Naive thymus-derived CD8-positive, alpha-beta T cell (primary cell): ENCODE measurements around the gene LAMA5. TPM values are rescaled to one million over a fixed set of nuclear protein-coding genes. Genes with fewer than 3 reads are reported as not detected.

Experiments
- ATAC-seq, 2 donors: fragments of 150-1000 bp; cut with Tn5 transposase in 1 of 2; sonication (Bioruptor Pico), chemical (Tn5 transposase) in 1 of 2; 1 replicate in 1 of 2; 2 replicates in 1 of 2; pipeline ENCODE4 v1.10.0; 2021; ENCODE audit warnings: mild to moderate bottlenecking in 2 of 2, moderate library complexity in 2 of 2
- POLR2A ChIA-PET: fragments of 350-600 bp; sonication (Branson Sonifier 250); formaldehyde crosslinking; loops from one replicate; lab custom pipeline; 2021; ENCODE audit warnings: antibody characterized with exemption; lab: Charles Lee
- DNase-seq, 10 donors: peaks; one replicate each; pipeline versions ENCODE4 v3.0.0 to v3.0.0-alpha.2; 2020 to 2022
- H3K27ac Mint-ChIP-seq, 10 donors: one replicate each; pipeline ENCODE4 v1.8.0; 2020 to 2022; ENCODE audit warnings: mild to moderate bottlenecking in 10 of 10, mixed read lengths in 10 of 10, moderate library complexity in 4 of 10, inconsistent platforms in 1 of 10
- H3K27me3 Mint-ChIP-seq, 5 donors: one replicate each; pipeline ENCODE4 v1.8.0; 2021 to 2022; ENCODE audit warnings: mixed read lengths in 5 of 5
- H3K36me3 Mint-ChIP-seq, 3 donors: one replicate each; pipeline ENCODE4 v1.8.0; 2020 to 2022; ENCODE audit warnings: mixed read lengths in 3 of 3, mild to moderate bottlenecking in 2 of 3, inconsistent platforms in 1 of 3
- H3K4me1 Mint-ChIP-seq, 4 donors: one replicate each; pipeline ENCODE4 v1.8.0; 2021 to 2022; ENCODE audit warnings: mixed read lengths in 4 of 4
- H3K4me3 Mint-ChIP-seq, 10 donors: one replicate each; pipeline ENCODE4 v1.8.0; 2020 to 2022; ENCODE audit warnings: mild to moderate bottlenecking in 10 of 10, mixed read lengths in 10 of 10, moderate library complexity in 6 of 10, inconsistent platforms in 1 of 10
- H3K9me3 Mint-ChIP-seq, 9 donors: one replicate each; pipeline ENCODE4 v1.8.0; 2020 to 2022; ENCODE audit warnings: mixed read lengths in 9 of 9, mild to moderate bottlenecking in 3 of 9, inconsistent platforms in 1 of 9, moderate library complexity in 1 of 9
- polyA plus RNA-seq, 3 donors: library from polyadenylated mRNA; unstranded; fragments of 300-500 nt; fragmentation: Illumina TruSeq; gene quantifications; one replicate each; pipeline ENCODE4 v1.2.3, GENCODE V29; 2021
- total RNA-seq, 8 experiments: library from RNA in 2 of 8; stranded (reverse) in 2 of 8; gene quantifications; one replicate each; pipeline ENCODE4 v1.2.3 and lab custom pipeline; 2021 to 2026

Gene LAMA5
- total and polyA plus RNA-seq, 5 experiments from 2014 or later, result 0.27 to 4.0 (median 2.5) TPM; not detected in 2

DNA sequence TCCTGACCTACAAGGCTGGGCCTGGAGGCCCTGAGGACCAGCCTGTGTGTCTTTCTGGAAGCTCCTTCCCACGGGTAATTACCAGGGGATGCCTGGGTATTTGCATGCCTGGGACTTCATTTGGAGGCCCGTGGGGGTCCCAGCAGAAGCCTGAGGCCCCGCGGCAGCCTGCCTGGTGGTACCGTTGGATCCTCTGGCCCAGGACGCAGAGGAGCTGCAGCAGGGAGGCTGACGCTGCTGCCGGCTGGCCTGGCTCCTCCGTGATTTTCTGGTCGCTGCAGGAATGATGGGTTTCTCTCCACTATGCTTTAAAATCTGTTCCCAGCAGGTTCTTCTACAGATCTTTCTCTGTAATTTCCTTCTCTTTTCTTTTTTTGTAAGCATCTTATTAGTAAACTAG lies 33.4 kb upstream of the LAMA5 start:
- Mint-ChIP-seq H3K36me3 (no peaks in the 10 kb centered on the region), H3K27me3 (no peaks in the 10 kb centered on the region), H3K27ac (peak overlapping the region in 1 of 10 donors; percentile 41), H3K4me3 (no peak overlapping the region), H3K9me3 (no peaks in the 10 kb centered on the region), H3K4me1 (peaks cover 5 to 14% (median 10%) of the 10 kb centered on the region in 4 donors)
- POLR2A ChIA-PET, result interaction anchor here (1.7 kb wide), 1 partner anchor 14 kb away, joined by 4 read pairs; the partner anchor contains the start of gene RPS21
- no peak for ATAC-seq
- no peak for DNase-seq

DNA sequence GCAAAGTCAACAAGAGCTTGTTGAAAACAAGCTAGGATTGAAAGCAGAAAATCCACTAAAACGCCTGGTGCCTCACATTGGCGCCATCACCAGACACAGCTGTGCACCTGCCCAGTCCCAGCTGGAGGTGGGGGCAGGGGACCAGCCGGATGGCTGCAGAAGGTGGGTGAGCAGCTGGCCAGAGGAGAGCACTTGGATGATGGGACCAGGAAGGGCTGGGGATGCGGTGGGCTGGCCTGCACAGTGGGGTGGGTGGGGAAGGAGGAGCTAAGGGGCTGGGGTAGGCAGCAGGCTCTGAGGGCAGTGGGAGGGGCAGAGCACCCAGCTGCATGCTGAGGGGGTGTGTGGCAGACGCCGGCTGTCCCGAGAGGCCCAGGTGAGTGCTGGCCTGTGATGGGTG lies 32.9 kb upstream of the LAMA5 start:
- H3K27ac Mint-ChIP-seq, result no peak overlapping the region
- H3K36me3 Mint-ChIP-seq, result no peaks in the 10 kb centered on the region
- POLR2A ChIA-PET, result interaction anchor here (0.9 kb wide), 1 partner anchor 32 kb away, joined by 4 read pairs; no protein-coding TSS in a partner anchor
- no peaks in the 10 kb centered on the region for H3K9me3 Mint-ChIP-seq
- H3K4me3 Mint-ChIP-seq, result no peak overlapping the region
- no peaks in the 10 kb centered on the region for H3K27me3 Mint-ChIP-seq
- peaks cover under 1 to 9% (median 7%) of the 10 kb centered on the region in 4 donors for H3K4me1 Mint-ChIP-seq
- ATAC-seq (no peak), DNase-seq (no peak)

DNA sequence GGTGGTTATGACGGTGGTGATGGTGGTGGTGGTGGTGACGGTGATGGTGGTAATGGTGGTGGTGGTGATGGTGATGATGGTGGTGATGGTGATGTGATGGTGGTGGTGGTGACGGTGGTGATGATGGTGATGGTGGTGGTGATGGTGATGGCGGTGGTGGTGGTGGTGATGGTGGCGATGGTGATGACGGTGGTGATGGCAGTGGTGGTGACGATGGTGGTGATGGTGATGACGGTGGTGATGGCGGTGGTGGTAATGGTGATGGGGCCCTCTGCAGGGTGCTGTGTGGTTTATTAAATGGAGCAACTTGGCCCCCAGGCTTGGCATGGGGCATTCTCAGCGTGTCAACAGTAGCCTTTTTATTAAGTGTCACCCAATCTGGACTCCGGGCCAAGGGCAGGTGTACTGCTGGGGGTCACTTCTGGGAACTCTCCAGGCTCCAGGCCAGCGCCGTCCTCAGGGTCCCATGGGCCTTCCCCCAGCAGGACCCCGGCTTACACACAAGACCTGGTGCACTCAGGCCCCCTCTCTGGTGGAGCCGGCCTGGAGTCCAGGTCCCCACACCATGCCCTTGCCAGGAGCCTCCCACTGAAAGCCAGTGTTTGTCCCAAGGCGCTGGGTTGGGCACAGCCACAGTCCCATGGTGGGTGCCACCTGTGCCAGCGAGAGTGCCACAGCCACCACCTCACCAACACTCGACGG lies 31.2 kb upstream of the LAMA5 start:
- Mint-ChIP-seq H3K4me3 (no peak overlapping the region), H3K4me1 (peaks cover 0 to 6% (median under 1%) of the 10 kb centered on the region in 4 donors), H3K36me3 (no peaks in the 10 kb centered on the region), H3K27ac (no peak overlapping the region), H3K9me3 (no peaks in the 10 kb centered on the region), H3K27me3 (no peaks in the 10 kb centered on the region)
- no peak for ATAC-seq
- POLR2A ChIA-PET, result no interaction called here
- DNase-seq, result no peak

DNA sequence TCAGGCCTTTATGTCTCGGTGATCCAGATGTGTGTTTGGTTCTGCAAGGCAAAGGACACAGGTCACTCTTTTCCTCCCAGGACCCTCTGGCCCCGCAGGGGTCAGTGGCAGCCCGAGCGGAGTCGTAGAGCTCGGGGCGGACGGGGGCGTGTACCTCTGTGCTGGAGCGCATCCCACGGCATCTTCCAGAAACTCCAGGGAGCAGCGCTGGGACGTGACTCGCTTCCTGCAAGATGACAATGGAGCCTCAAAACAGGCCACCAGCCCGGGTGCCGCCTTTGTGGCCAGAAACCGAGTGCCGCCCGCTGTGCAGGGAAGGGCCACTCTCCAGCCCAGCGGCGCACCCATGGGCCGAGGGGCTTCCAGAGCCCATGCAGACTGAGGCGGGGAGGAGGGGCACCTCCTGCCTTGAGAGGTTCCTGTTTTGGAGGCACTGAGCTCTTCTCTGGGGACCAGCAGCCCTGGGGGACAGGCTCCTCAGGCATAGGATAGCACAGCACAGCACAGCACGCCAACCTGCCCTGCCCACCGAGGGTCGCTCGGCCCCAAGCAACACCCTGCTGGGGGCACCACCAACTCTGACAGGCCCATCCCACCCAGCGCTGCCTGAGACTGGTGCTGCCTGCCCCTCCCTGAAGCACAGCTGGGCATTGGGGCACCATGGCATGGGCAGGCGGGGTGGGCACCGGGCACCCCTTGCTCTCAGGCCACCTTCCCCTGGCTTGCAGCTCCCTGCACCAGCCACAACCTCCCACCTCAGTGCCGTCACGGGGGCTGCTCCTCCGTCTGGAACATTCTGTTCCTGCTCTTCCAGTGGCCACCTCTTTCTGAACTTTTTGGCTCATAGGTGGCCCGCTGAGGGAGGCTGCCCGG lies 29.5 kb upstream of the LAMA5 start:
- POLR2A ChIA-PET, result interaction anchor here (1.2 kb wide), 1 partner anchor 86 kb away, joined by 3 read pairs; no protein-coding TSS in a partner anchor
- no peaks in the 10 kb centered on the region for H3K27me3 Mint-ChIP-seq
- DNase-seq (no peak), ATAC-seq (no peak)
- no peaks in the 10 kb centered on the region for H3K9me3 Mint-ChIP-seq
- no peak overlapping the region for H3K4me3 Mint-ChIP-seq
- H3K27ac Mint-ChIP-seq, result peak overlapping the region in 1 of 10 donors; percentile 83
- H3K4me1 Mint-ChIP-seq, result peaks cover 0 to 6% (median 0%) of the 10 kb centered on the region in 4 donors
- H3K36me3 Mint-ChIP-seq, result no peaks in the 10 kb centered on the region

DNA sequence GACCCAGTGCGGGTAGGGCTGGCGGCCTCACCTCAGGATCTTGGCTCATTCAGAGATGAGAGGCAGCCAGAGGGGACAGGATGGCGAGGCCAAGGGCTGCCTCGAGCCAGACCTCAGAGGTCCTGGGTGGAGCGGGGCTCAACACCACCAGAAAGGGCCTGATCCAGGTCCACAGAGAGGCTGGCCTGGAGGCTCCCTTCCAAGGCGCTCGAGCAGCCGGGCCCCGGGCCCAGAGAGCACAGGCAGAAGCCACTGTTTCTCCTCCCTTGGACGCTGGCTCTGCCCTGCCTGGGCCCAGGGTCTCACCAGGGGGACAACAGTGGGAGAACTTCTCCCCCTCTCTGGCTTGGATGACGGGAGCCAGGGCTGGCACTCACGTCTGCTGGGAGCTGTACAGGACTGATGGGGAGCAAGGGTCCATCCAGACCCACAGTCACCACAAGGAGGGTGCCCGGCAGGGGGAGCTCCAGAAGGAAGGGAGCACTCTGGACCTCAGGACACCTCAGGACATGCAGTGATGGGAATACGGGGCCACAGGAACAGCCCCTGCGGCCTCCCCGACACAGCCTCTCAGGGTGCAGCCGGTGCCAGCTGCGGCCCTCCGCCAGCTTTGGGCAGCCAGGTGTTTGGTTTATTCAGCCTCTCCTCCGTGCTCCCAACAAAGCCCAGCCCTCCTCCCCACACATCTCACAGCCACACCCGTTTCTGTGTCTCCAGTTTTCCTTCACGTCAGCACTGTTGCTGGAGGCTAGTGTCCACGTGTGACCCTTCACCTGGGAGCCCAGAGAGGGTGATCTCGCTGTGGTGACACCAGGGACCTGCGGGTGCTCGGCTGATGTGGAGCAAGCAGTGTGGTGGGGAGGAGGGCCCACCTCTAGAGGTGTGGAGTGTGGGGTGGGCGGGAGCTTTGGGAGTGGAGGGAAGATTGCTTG lies 28.5 kb upstream of the LAMA5 start:
- ATAC-seq (no peak), DNase-seq (no peak)
- POLR2A ChIA-PET, result no interaction called here
- H3K4me1 Mint-ChIP-seq, result peaks cover 0 to 3% (median under 1%) of the 10 kb centered on the region in 4 donors
- no peaks in the 10 kb centered on the region for H3K27me3 Mint-ChIP-seq
- no peak overlapping the region for H3K27ac Mint-ChIP-seq
- H3K9me3 Mint-ChIP-seq, result no peaks in the 10 kb centered on the region
- H3K4me3 Mint-ChIP-seq, result no peak overlapping the region
- H3K36me3 Mint-ChIP-seq, result peaks cover 0 to 1% (median 0%) of the 10 kb centered on the region in 3 donors

DNA sequence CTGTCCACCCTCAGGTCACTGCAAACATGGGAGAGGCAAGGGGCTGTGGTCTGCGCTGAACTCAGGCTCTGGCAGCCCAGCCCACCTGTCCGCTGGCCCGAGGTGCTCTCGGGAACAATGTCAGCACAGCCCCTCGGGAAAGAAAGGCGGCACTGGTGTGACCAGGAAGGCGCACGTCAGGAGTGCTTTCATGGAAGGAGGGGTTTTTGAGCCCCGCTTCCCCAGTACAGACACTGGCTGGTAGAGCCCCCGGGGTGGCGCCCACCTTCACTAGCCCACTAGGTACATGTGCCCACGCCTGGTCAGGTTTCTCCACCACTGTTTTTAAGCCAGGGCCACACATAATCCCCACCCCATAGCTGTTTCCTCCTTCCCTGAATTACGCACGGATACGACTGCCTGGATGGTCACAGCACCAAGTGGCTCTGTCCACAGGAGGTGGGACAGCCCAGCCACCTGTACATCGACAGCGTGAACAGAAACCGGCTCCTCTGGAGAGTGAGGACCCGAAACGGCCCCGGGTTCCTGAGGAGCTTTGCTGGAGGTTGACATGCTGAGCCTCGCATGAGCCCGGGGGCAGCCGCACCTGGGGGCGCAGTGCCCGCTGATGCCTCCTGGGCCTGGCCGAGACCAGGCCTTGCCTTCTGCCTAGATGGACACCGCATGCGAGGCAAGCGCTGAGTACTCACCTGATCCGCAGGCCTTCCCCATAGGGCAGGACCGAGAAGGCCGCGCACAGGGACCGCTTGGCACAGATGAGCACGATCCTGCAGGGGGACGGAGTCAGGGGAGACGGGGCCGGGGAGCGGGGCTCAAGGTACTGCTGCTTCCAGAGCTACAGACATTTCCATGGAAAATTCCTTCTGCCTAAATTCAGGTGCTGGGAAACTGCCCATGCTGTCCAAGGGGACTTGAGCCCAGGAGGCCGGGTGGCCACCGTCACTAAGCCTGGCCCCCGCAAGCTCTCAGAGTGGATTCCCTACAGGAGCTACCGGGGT lies 27.4 kb upstream of the LAMA5 start:
- POLR2A ChIA-PET, result interaction anchor here (0.6 kb wide), 1 partner anchor 1041 kb away, joined by 6 read pairs; no protein-coding TSS in a partner anchor
- DNase-seq (no peak), ATAC-seq (no peak)
- Mint-ChIP-seq H3K9me3 (no peaks in the 10 kb centered on the region), H3K36me3 (peaks cover 0 to 12% (median 0%) of the 10 kb centered on the region in 3 donors), H3K4me1 (peaks cover 0 to 10% (median 4%) of the 10 kb centered on the region in 4 donors), H3K27ac (peak overlapping the region in 1 of 10 donors; percentile 62), H3K27me3 (no peaks in the 10 kb centered on the region), H3K4me3 (no peak overlapping the region)

DNA sequence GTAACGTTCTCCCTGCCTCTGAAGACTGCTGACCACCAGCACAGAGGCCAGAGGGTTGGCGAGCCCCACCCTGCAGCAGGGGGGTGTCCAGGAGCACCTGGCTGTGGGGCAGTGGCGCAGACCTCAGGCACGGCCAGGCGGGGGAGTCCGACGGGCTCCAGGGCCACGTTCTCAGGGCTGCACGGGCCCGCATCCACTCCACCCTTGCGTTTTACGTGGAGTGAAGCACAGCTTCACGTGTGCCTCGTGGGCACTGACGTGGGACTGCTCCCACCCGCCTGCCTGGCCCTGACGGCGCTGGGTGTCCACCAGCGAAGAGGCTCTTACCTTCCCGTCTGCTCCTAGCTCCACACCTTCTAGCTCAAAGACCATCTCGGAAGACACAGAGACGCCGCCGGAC lies 26.7 kb upstream of the LAMA5 start:
- DNase-seq (no peak), ATAC-seq (no peak)
- POLR2A ChIA-PET, result no interaction called here
- H3K36me3 Mint-ChIP-seq, result peaks cover 0 to 19% (median 0%) of the 10 kb centered on the region in 3 donors
- H3K4me3 Mint-ChIP-seq, result no peak overlapping the region
- H3K4me1 Mint-ChIP-seq, result peaks cover 5 to 16% (median 7%) of the 10 kb centered on the region in 4 donors
- H3K9me3 Mint-ChIP-seq, result no peaks in the 10 kb centered on the region
- no peaks in the 10 kb centered on the region for H3K27me3 Mint-ChIP-seq
- H3K27ac Mint-ChIP-seq, result no peak overlapping the region

DNA sequence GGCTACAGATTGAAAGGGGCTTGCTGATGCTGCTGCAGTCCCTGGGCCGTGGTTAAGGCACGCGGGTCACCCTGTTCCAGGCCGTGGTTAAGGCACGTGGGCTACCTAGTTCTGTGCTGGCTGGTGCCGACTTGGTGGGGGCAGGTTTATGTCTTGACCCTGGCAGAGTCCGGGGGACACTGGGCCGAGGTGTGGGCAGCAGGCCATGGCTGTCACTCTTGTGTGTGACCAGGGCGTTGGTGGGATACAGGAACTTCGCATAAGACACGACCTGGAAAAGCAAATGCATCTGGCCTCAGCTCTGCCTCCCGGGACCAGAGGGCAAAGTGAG lies 26.2 kb upstream of the LAMA5 start:
- Mint-ChIP-seq H3K9me3 (no peaks in the 10 kb centered on the region), H3K27ac (no peak overlapping the region), H3K4me1 (peaks cover 9 to 21% (median 10%) of the 10 kb centered on the region in 4 donors), H3K4me3 (peak overlapping the region in 1 of 10 donors; percentile 34), H3K36me3 (peaks cover 0 to 22% (median 0%) of the 10 kb centered on the region in 3 donors), H3K27me3 (no peaks in the 10 kb centered on the region)
- no peak for ATAC-seq
- POLR2A ChIA-PET, result no interaction called here
- DNase-seq, result no peak

DNA sequence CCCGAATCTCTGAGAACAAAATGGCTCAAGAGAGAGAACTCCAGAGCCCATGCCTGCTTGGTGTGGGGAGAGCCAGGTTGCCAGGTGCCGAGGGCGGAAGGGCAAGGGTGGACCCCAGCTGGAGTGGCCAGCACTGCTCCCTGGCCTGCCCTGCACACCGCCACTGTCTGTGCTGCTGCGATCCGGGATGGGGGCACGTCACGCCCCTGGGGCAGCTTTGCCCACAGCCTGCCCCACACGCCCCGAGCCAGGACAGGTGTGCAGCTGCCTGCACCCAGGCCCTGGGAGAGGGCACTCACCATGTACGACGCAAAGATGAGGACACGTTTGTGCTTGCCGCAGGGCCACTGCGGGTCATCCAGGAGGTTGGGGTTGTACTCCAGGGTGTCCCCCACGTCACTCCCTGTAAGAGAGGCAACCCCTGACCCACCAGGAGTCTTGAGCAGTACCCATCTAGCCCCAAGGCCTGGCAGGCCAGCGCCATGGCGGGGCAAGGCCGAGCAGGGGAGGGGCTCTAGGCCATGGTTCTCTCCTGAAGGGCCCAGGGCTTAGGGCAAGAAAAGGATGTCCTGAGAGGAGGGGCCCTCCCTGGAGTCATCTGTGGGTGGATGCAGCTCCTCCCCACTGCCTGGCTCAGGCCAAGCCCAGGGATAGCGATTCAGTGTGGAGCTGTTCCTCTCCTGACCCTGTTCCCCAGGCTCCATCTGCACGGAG lies 25.7 kb upstream of the LAMA5 start:
- no peak for ATAC-seq
- no peak overlapping the region for H3K27ac Mint-ChIP-seq
- DNase-seq, result no peak
- no peaks in the 10 kb centered on the region for H3K9me3 Mint-ChIP-seq
- peaks cover 0 to 25% (median 0%) of the 10 kb centered on the region in 3 donors for H3K36me3 Mint-ChIP-seq
- no peak overlapping the region for H3K4me3 Mint-ChIP-seq
- POLR2A ChIA-PET, result no interaction called here
- peaks cover 6 to 27% (median 16%) of the 10 kb centered on the region in 4 donors for H3K4me1 Mint-ChIP-seq
- H3K27me3 Mint-ChIP-seq, result no peaks in the 10 kb centered on the region

DNA sequence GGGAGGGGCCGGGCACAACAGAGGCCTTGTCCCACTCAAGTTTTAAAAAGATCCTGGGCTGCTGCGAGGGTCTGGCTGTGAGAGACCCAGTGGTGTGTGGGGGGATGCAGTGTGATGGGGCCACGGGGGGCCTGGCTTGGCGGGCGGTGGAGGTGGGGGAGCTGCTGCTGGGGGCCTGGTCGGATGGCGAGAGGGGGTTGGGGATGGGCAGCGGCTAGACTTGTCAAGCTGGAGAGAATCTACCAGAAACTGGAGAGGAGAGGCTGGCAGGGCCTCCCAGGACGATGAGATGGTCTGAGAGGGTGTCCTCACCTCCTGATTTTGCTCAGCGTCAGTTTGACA lies 24.9 kb upstream of the LAMA5 start:
- DNase-seq (no peak), ATAC-seq (no peak)
- POLR2A ChIA-PET, result no interaction called here
- H3K27ac Mint-ChIP-seq, result no peak overlapping the region
- no peaks in the 10 kb centered on the region for H3K9me3 Mint-ChIP-seq
- peaks cover 0 to 27% (median 0%) of the 10 kb centered on the region in 3 donors for H3K36me3 Mint-ChIP-seq
- no peak overlapping the region for H3K4me3 Mint-ChIP-seq
- peaks cover 6 to 32% (median 21%) of the 10 kb centered on the region in 4 donors for H3K4me1 Mint-ChIP-seq
- H3K27me3 Mint-ChIP-seq, result no peaks in the 10 kb centered on the region
